Testis (tissue), 2 donors: Measurements from ENCODE around the gene U2AF2.

Source experiments
- POLR2A ChIP-seq: fragments of 450-650 bp; IDR thresholded peaks from one replicate; pipeline ENCODE4 v1.6.1; 2017; ENCODE audit warnings: antibody characterized with exemption, mild to moderate bottlenecking, moderate library complexity
- TF ChIP-seq, protein P1 (sequence below), 3 experiments: fragments of 450-650 bp in 2 of 3; fragments of 200-600 bp in 1 of 3; sonication (generic) in 1 of 3; IDR thresholded peaks; one replicate each; pipeline ENCODE4 v1.5.1; 2016 to 2019; ENCODE audit warnings: antibody characterized with exemption in 3 of 3, mild to moderate bottlenecking in 2 of 3, moderate library complexity in 1 of 3

DNA sequence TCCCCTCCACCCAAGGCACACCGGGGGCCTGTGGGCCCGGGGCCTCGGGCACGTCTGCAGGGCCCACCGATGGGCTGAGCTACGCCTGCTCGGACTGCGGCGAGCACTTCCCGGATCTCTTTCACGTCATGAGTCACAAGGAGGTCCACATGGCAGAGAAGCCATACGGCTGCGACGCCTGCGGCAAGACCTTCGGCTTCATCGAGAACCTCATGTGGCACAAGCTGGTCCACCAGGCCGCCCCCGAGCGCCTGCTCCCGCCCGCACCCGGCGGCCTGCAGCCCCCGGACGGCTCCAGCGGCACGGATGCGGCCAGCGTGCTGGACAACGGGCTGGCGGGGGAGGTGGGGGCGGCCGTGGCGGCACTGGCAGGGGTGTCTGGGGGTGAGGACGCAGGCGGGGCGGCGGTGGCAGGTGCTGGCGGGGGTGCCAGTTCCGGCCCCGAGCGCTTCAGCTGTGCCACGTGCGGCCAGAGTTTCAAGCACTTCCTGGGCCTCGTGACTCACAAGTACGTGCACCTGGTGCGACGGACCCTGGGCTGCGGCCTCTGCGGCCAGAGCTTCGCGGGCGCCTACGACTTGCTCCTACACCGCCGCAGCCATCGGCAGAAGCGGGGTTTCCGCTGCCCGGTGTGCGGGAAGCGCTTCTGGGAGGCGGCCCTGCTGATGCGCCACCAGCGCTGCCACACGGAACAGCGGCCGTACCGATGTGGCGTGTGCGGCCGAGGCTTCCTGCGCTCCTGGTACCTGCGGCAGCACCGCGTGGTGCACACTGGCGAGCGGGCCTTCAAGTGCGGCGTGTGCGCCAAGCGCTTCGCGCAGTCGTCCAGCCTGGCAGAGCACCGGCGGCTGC, 39.1 kb upstream of the U2AF2 start:
- TF ChIP-seq, protein P1, sequence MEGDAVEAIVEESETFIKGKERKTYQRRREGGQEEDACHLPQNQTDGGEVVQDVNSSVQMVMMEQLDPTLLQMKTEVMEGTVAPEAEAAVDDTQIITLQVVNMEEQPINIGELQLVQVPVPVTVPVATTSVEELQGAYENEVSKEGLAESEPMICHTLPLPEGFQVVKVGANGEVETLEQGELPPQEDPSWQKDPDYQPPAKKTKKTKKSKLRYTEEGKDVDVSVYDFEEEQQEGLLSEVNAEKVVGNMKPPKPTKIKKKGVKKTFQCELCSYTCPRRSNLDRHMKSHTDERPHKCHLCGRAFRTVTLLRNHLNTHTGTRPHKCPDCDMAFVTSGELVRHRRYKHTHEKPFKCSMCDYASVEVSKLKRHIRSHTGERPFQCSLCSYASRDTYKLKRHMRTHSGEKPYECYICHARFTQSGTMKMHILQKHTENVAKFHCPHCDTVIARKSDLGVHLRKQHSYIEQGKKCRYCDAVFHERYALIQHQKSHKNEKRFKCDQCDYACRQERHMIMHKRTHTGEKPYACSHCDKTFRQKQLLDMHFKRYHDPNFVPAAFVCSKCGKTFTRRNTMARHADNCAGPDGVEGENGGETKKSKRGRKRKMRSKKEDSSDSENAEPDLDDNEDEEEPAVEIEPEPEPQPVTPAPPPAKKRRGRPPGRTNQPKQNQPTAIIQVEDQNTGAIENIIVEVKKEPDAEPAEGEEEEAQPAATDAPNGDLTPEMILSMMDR (IDR thresholded peaks at IDR 0.05), result no peak
- TF ChIP-seq POLR2A, result no peak
